ENCODE results near the gene APOBEC3B. TPM values are rescaled to one million over a fixed set of nuclear protein-coding genes. Genes with fewer than 3 reads are reported as not detected.
"Not testable (repeated sequence)": the region's sequence is repeated elsewhere in the genome, so short reads cannot be mapped to it uniquely, and the experiment has no call there.

The APOBEC3B gene
- total RNA-seq, 1 donor from 2014 or later = 67.3 TPM

GRCh38 chr22:39028281-39028680 is 46.1 kb downstream of the APOBEC3B start:
- no peak for TF ChIP-seq CTCF (conservative IDR thresholded peaks at IDR 0.05; ENCODE audit: low read depth, low read length)
- no peak overlapping the region for H3K4me3 ChIP-seq (ENCODE audit: low read depth, low read length)
- DNase-seq (ENCODE audit: low read depth) = no peak

GRCh38 chr22:39029227-39029626 is 47.1 kb downstream of the APOBEC3B start:
- no peak for TF ChIP-seq CTCF (conservative IDR thresholded peaks at IDR 0.05; ENCODE audit: low read depth, low read length)
- DNase-seq (ENCODE audit: low read depth) = no peak
- H3K4me3 ChIP-seq (ENCODE audit: low read depth, low read length) = no peak overlapping the region

- no peak for TF ChIP-seq CTCF (conservative IDR thresholded peaks at IDR 0.05; ENCODE audit: low read depth, low read length)
- no peak for DNase-seq (ENCODE audit: low read depth)
- no peak overlapping the region for H3K4me3 ChIP-seq (ENCODE audit: low read depth, low read length)
Measured at GRCh38 chr22:39030705-39031104, 48.6 kb downstream of the APOBEC3B start.

GRCh38 chr22:39031434-39032295 is 49.5 kb downstream of the APOBEC3B start:
- not testable (repeated sequence) for DNase-seq (ENCODE audit: low read depth); H3K4me3 ChIP-seq (ENCODE audit: low read depth, low read length)

- not testable (repeated sequence) for DNase-seq (ENCODE audit: low read depth); H3K4me3 ChIP-seq (ENCODE audit: low read depth, low read length)
Measured at GRCh38 chr22:39037071-39037470, 54.9 kb downstream of the APOBEC3B start.

GRCh38 chr22:39039306-39040126 is 57.4 kb downstream of the APOBEC3B start:
- no peak for DNase-seq (ENCODE audit: low read depth)
- no peak for TF ChIP-seq CTCF (conservative IDR thresholded peaks at IDR 0.05; ENCODE audit: low read depth, low read length)
- no peak overlapping the region for H3K4me3 ChIP-seq (ENCODE audit: low read depth, low read length)

- DNase-seq (ENCODE audit: low read depth) = not testable (repeated sequence)
- peak overlapping the region; percentile 70 for H3K4me3 ChIP-seq (ENCODE audit: low read depth, low read length)
Measured at GRCh38 chr22:39040155-39040537, 58.0 kb downstream of the APOBEC3B start.

- H3K4me3 ChIP-seq (ENCODE audit: low read depth, low read length) = peak within 1 kb of the TSS; percentile 70
- not testable (repeated sequence) for DNase-seq (ENCODE audit: low read depth)
Measured at GRCh38 chr22:39040538-39041296, 58.6 kb downstream of the APOBEC3B start, which contains the start of gene APOBEC3F. APOBEC3F (plus strand) TSS chr22:39040864; CDS start chr22:39040961, 97 bp downstream.
